ENCODE data around the gene OR2D3.
"Not testable (repeated sequence)": the region's sequence is repeated elsewhere in the genome, so short reads cannot be mapped to it uniquely, and the experiment has no call there.

OR2D3 gene

GRCh38 chr11:6920702-6921101 is at the start of gene OR2D3:
OR2D3 (plus strand) TSS chr11:6921002; CDS start chr11:6921002, 0 bp downstream.
- Histone ChIP-seq H3K27me3 (ENCODE audit: insufficient read depth, low read length) (no peaks in the 10 kb centered on the region), H3K36me3 (ENCODE audit: insufficient read depth, low read length) (no peaks in the 10 kb centered on the region), H3K4me3 (ENCODE audit: low read length) (no peak within 1 kb of the TSS), H3K4me1 (ENCODE audit: insufficient read depth, low read length) (peaks cover 1% of the 10 kb centered on the region), H2AFZ (ENCODE audit: low read depth, low read length) (no peak within 1 kb of the TSS), H3K9me3 (ENCODE audit: low read length) (no peaks in the 10 kb centered on the region)

- no peak overlapping the region for H2AFZ ChIP-seq (ENCODE audit: low read depth, low read length)
- H3K4me3 ChIP-seq (ENCODE audit: low read length): no peak overlapping the region
- H3K9me3 ChIP-seq (ENCODE audit: low read length): no peaks in the 10 kb centered on the region
- H3K27me3 ChIP-seq (ENCODE audit: insufficient read depth, low read length): no peaks in the 10 kb centered on the region
- H3K4me1 ChIP-seq (ENCODE audit: insufficient read depth, low read length): no peaks in the 10 kb centered on the region
- no peaks in the 10 kb centered on the region for H3K36me3 ChIP-seq (ENCODE audit: insufficient read depth, low read length)
Observed at GRCh38 chr11:6871278-6871677, 49.5 kb upstream of the OR2D3 start.

GRCh38 chr11:6875761-6876160 is 45.0 kb upstream of the OR2D3 start:
- no peak overlapping the region for H3K4me3 ChIP-seq (ENCODE audit: low read length)
- H3K4me1 ChIP-seq (ENCODE audit: insufficient read depth, low read length): no peaks in the 10 kb centered on the region
- H3K9me3 ChIP-seq (ENCODE audit: low read length): no peaks in the 10 kb centered on the region
- no peaks in the 10 kb centered on the region for H3K27me3 ChIP-seq (ENCODE audit: insufficient read depth, low read length)
- H2AFZ ChIP-seq (ENCODE audit: low read depth, low read length): no peak overlapping the region
- no peaks in the 10 kb centered on the region for H3K36me3 ChIP-seq (ENCODE audit: insufficient read depth, low read length)

GRCh38 chr11:6876325-6876724 is 44.5 kb upstream of the OR2D3 start, which contains the start of gene OR10A4:
OR10A4 (plus strand) TSS chr11:6876625; CDS start chr11:6876648, 23 bp downstream.
- Histone ChIP-seq H2AFZ (ENCODE audit: low read depth, low read length) (no peak within 1 kb of the TSS), H3K36me3 (ENCODE audit: insufficient read depth, low read length) (no peaks in the 10 kb centered on the region), H3K4me3 (ENCODE audit: low read length) (no peak within 1 kb of the TSS), H3K27me3 (ENCODE audit: insufficient read depth, low read length) (no peaks in the 10 kb centered on the region), H3K4me1 (ENCODE audit: insufficient read depth, low read length) (no peaks in the 10 kb centered on the region), H3K9me3 (ENCODE audit: low read length) (no peaks in the 10 kb centered on the region)

- Histone ChIP-seq H3K4me3 (ENCODE audit: low read length) (no peak overlapping the region), H3K4me1 (ENCODE audit: insufficient read depth, low read length) (no peaks in the 10 kb centered on the region), H3K36me3 (ENCODE audit: insufficient read depth, low read length) (no peaks in the 10 kb centered on the region), H2AFZ (ENCODE audit: low read depth, low read length) (no peak overlapping the region), H3K27me3 (ENCODE audit: insufficient read depth, low read length) (no peaks in the 10 kb centered on the region), H3K9me3 (ENCODE audit: low read length) (no peaks in the 10 kb centered on the region)
Observed at GRCh38 chr11:6876914-6877313, 43.9 kb upstream of the OR2D3 start.

- Histone ChIP-seq H3K4me1 (ENCODE audit: insufficient read depth, low read length) (no peaks in the 10 kb centered on the region), H3K9me3 (ENCODE audit: low read length) (no peaks in the 10 kb centered on the region), H2AFZ (ENCODE audit: low read depth, low read length) (no peak overlapping the region), H3K4me3 (ENCODE audit: low read length) (no peak overlapping the region), H3K36me3 (ENCODE audit: insufficient read depth, low read length) (no peaks in the 10 kb centered on the region), H3K27me3 (ENCODE audit: insufficient read depth, low read length) (no peaks in the 10 kb centered on the region)
Observed at GRCh38 chr11:6882751-6883150, 38.1 kb upstream of the OR2D3 start.

GRCh38 chr11:6887711-6888110 is 33.1 kb upstream of the OR2D3 start:
- H3K27me3 ChIP-seq (ENCODE audit: insufficient read depth, low read length); H3K36me3 ChIP-seq (ENCODE audit: insufficient read depth, low read length); H3K9me3 ChIP-seq (ENCODE audit: low read length); H3K4me3 ChIP-seq (ENCODE audit: low read length); H3K4me1 ChIP-seq (ENCODE audit: insufficient read depth, low read length); H2AFZ ChIP-seq (ENCODE audit: low read depth, low read length): not testable (repeated sequence)

- H3K36me3 ChIP-seq (ENCODE audit: insufficient read depth, low read length): no peaks in the 10 kb centered on the region
- H3K9me3 ChIP-seq (ENCODE audit: low read length): no peaks in the 10 kb centered on the region
- no peak overlapping the region for H2AFZ ChIP-seq (ENCODE audit: low read depth, low read length)
- no peaks in the 10 kb centered on the region for H3K27me3 ChIP-seq (ENCODE audit: insufficient read depth, low read length)
- no peaks in the 10 kb centered on the region for H3K4me1 ChIP-seq (ENCODE audit: insufficient read depth, low read length)
- no peak overlapping the region for H3K4me3 ChIP-seq (ENCODE audit: low read length)
Observed at GRCh38 chr11:6888830-6889229, 32.0 kb upstream of the OR2D3 start.

GRCh38 chr11:6889835-6890234 is 31.0 kb upstream of the OR2D3 start:
- H3K36me3 ChIP-seq (ENCODE audit: insufficient read depth, low read length): no peaks in the 10 kb centered on the region
- no peaks in the 10 kb centered on the region for H3K4me1 ChIP-seq (ENCODE audit: insufficient read depth, low read length)
- no peaks in the 10 kb centered on the region for H3K9me3 ChIP-seq (ENCODE audit: low read length)
- H2AFZ ChIP-seq (ENCODE audit: low read depth, low read length): no peak overlapping the region
- H3K27me3 ChIP-seq (ENCODE audit: insufficient read depth, low read length): no peaks in the 10 kb centered on the region
- no peak overlapping the region for H3K4me3 ChIP-seq (ENCODE audit: low read length)

- H3K36me3 ChIP-seq (ENCODE audit: insufficient read depth, low read length): no peaks in the 10 kb centered on the region
- no peaks in the 10 kb centered on the region for H3K9me3 ChIP-seq (ENCODE audit: low read length)
- no peak within 1 kb of the TSS for H3K4me3 ChIP-seq (ENCODE audit: low read length)
- H2AFZ ChIP-seq (ENCODE audit: low read depth, low read length): no peak within 1 kb of the TSS
- no peaks in the 10 kb centered on the region for H3K4me1 ChIP-seq (ENCODE audit: insufficient read depth, low read length)
- no peaks in the 10 kb centered on the region for H3K27me3 ChIP-seq (ENCODE audit: insufficient read depth, low read length)
Observed at GRCh38 chr11:6892400-6892799, 28.4 kb upstream of the OR2D3 start, which contains the start of gene OR2D2. OR2D2 (minus strand) TSS chr11:6892500; CDS start chr11:6892500, 0 bp downstream.

GRCh38 chr11:6894097-6894496 is 26.7 kb upstream of the OR2D3 start:
- H2AFZ ChIP-seq (ENCODE audit: low read depth, low read length): no peak overlapping the region
- H3K4me1 ChIP-seq (ENCODE audit: insufficient read depth, low read length): no peaks in the 10 kb centered on the region
- H3K9me3 ChIP-seq (ENCODE audit: low read length): no peaks in the 10 kb centered on the region
- no peaks in the 10 kb centered on the region for H3K36me3 ChIP-seq (ENCODE audit: insufficient read depth, low read length)
- no peak overlapping the region for H3K4me3 ChIP-seq (ENCODE audit: low read length)
- no peaks in the 10 kb centered on the region for H3K27me3 ChIP-seq (ENCODE audit: insufficient read depth, low read length)

- Histone ChIP-seq H3K4me3 (ENCODE audit: low read length) (no peak overlapping the region), H3K27me3 (ENCODE audit: insufficient read depth, low read length) (no peaks in the 10 kb centered on the region), H3K4me1 (ENCODE audit: insufficient read depth, low read length) (no peaks in the 10 kb centered on the region), H3K9me3 (ENCODE audit: low read length) (no peaks in the 10 kb centered on the region), H3K36me3 (ENCODE audit: insufficient read depth, low read length) (no peaks in the 10 kb centered on the region), H2AFZ (ENCODE audit: low read depth, low read length) (no peak overlapping the region)
Observed at GRCh38 chr11:6895010-6895409, 25.8 kb upstream of the OR2D3 start.

- Histone ChIP-seq H3K9me3 (ENCODE audit: low read length) (no peaks in the 10 kb centered on the region), H3K27me3 (ENCODE audit: insufficient read depth, low read length) (no peaks in the 10 kb centered on the region), H3K4me1 (ENCODE audit: insufficient read depth, low read length) (no peaks in the 10 kb centered on the region), H3K36me3 (ENCODE audit: insufficient read depth, low read length) (no peaks in the 10 kb centered on the region), H2AFZ (ENCODE audit: low read depth, low read length) (no peak overlapping the region), H3K4me3 (ENCODE audit: low read length) (no peak overlapping the region)
Observed at GRCh38 chr11:6898911-6899310, 21.9 kb upstream of the OR2D3 start.

GRCh38 chr11:6900327-6900999 is 20.3 kb upstream of the OR2D3 start:
- Histone ChIP-seq H2AFZ (ENCODE audit: low read depth, low read length) (no peak overlapping the region), H3K4me3 (ENCODE audit: low read length) (no peak overlapping the region), H3K9me3 (ENCODE audit: low read length) (no peaks in the 10 kb centered on the region), H3K27me3 (ENCODE audit: insufficient read depth, low read length) (no peaks in the 10 kb centered on the region), H3K36me3 (ENCODE audit: insufficient read depth, low read length) (no peaks in the 10 kb centered on the region), H3K4me1 (ENCODE audit: insufficient read depth, low read length) (no peaks in the 10 kb centered on the region)
